A673 (cell line): ENCODE data around the gene SLC66A1.

Experiments
- CTCF ChIP-seq: fragments of 300-800, 200-600 bp; sonication (generic); conservative IDR thresholded peaks from 2 replicates; pipeline ENCODE4 v1.5.1; 2017; ENCODE audit warnings: low read depth, mild to moderate bottlenecking, antibody characterized with exemption, low read length, moderate library complexity, mixed read lengths
- EZH2 ChIP-seq: fragments of 200-600 bp; sonication (generic); IDR thresholded peaks from 2 replicates; pipeline ENCODE4 v1.6.1; 2017; ENCODE audit warnings: borderline replicate concordance, low read depth, mild to moderate bottlenecking, mixed read lengths, antibody characterized with exemption, low read length; ENCODE audit not compliant: poor library complexity, severe bottlenecking

- TF ChIP-seq CTCF (no peak), EZH2 (no peak)
These were observed 30.1 kb downstream of the SLC66A1 start for GRCh38 chr1:19342062-19342750.
